Adrenal gland (tissue), 12 donors: ENCODE results near the gene GALT. TPM values are rescaled to one million over a fixed set of nuclear protein-coding genes. Genes with fewer than 3 reads are reported as not detected.

Experiments
- DNase-seq, 7 donors: peaks; one replicate each; pipeline ENCODE4 v3.0.0-alpha.2; 2019 to 2020
- H3K27ac ChIP-seq, 5 donors: fragments of 200-600 bp; sonication (generic) in 4 of 5; 1 replicate in 3 of 5; 2 replicates in 2 of 5; pipeline versions ENCODE4 v1.5.1 to v1.8.0; 2016 to 2020; ENCODE audit warnings: mild to moderate bottlenecking in 1 of 5
- H3K27me3 ChIP-seq: fragments of 200-600 bp; 2 replicates; pipeline ENCODE4 v1.8.0; 2021
- H3K36me3 ChIP-seq, 2 donors: fragments of 200-600 bp; replicated peaks in 1 of 2; 1 replicate in 1 of 2; 2 replicates in 1 of 2; pipeline versions ENCODE4 v1.5.1 to v1.8.0; 2018 to 2022
- H3K4me1 ChIP-seq, 2 donors: fragments of 200-600 bp; replicated peaks in 1 of 2; 1 replicate in 1 of 2; 2 replicates in 1 of 2; pipeline versions ENCODE4 v1.5.1 to v1.8.0; 2018 to 2021
- H3K4me3 ChIP-seq, 4 donors: fragments of 200-600 bp; sonication (generic) in 3 of 4; one replicate each; pipeline ENCODE4 v1.5.1; 2016 to 2018
- H3K9me3 ChIP-seq, 3 donors: fragments of 200-600 bp; sonication (generic) in 1 of 3; replicated peaks in 1 of 3; 1 replicate in 2 of 3; 2 replicates in 1 of 3; pipeline versions ENCODE4 v1.5.1 to v1.8.0; 2016 to 2021
- POLR2A ChIP-seq, 2 donors: fragments of 450-650 bp; IDR thresholded peaks; one replicate each; pipeline ENCODE4 v1.6.1; 2017; ENCODE audit warnings: antibody characterized with exemption in 2 of 2, mild to moderate bottlenecking in 2 of 2, moderate library complexity in 1 of 2
- WGBS, 4 donors: extraction: QIAGEN DNeasy Blood & Tissue Kit in 2 of 4; methylation state at CpG; one replicate each; pipeline versions ENCODE4 v1.1.5 to v1.1.7; 2013 to 2017; 5-methylcytosine and 5-hydroxymethylcytosine counted together
- intact Hi-C, 2 donors: fragments of 100-400 bp; cut with DNase I; formaldehyde crosslinking; loops; one replicate each; pipeline versions ENCODE4 v1.14.1 to v1.15.0; 2022 to 2023
- polyA plus RNA-seq, 3 donors: library from polyadenylated mRNA; stranded (reverse); fragments of 200-250 nt in 2 of 3; fragments of 350-450 nt in 1 of 3; fragmentation: Illumina TruSeq in 1 of 3; extraction: RNeasy Lipid Tissue Mini Kit (QIAGEN cat#74804) in 1 of 3; gene quantifications; one replicate each; pipeline ENCODE4 v1.2.3, GENCODE V29; 2013 to 2014
- total RNA-seq, 9 donors: library from RNA; depleted of rRNA in 4 of 9; stranded (reverse); fragments of >200 nt in 4 of 9; fragments of 120-200 nt in 1 of 9; fragmentation: NEBNext Ultra II Directional in 1 of 9; extraction: Animal tissue kit (Norgen Biotek cat#: 25700) in 1 of 9; gene quantifications; one replicate each; pipeline versions ENCODE4 v1.1.0 to v1.2.4, GENCODE V29; 2013 to 2023
- TF ChIP-seq, protein P1 (sequence below), 6 experiments: fragments of 450-650 bp in 4 of 6; fragments of 200-600 bp in 2 of 6; sonication (generic) in 1 of 6; IDR thresholded peaks; 1 replicate in 5 of 6; 2 replicates in 1 of 6; pipeline versions ENCODE4 v1.5.1 to v1.8.0; 2016 to 2021; ENCODE audit warnings: antibody characterized with exemption in 6 of 6, mild to moderate bottlenecking in 2 of 6, moderate library complexity in 1 of 6
- donor health status: healthy with polysubstance abuse.
- donor health status: Bipolar disorder and iron deficiency.
- donor health status: DM: yes; HTN: yes; CAD: no.
- donor health status: DM: no; HTN: no; CAD: no.
- donor health status: DM: no; HTN: no; CAD: no.
- donor health status: DM: yes; HTN: yes; CAD: no.

Gene GALT
- total and polyA plus RNA-seq, 12 donors: 37.5 to 147 (median 87.6) TPM

DNA sequence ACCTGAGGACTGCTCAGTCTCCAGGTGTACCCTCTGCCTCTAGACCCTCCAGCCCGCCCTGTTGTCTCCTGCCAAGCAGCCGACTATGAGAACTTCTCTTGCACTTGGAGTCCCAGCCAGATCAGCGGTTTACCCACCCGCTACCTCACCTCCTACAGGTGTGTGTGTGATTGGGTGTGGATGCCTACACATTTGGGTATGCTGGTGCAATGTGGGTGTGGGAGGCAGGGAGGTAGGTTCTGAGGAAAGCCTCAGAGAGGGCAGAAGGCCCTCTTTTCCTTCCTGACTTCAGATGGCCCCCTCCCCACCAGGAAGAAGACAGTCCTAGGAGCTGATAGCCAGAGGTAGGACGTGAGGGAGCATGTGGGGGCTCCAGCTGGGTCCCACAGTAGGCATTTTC lies 10.5 kb downstream of the GALT start:
- TF ChIP-seq, protein P1, sequence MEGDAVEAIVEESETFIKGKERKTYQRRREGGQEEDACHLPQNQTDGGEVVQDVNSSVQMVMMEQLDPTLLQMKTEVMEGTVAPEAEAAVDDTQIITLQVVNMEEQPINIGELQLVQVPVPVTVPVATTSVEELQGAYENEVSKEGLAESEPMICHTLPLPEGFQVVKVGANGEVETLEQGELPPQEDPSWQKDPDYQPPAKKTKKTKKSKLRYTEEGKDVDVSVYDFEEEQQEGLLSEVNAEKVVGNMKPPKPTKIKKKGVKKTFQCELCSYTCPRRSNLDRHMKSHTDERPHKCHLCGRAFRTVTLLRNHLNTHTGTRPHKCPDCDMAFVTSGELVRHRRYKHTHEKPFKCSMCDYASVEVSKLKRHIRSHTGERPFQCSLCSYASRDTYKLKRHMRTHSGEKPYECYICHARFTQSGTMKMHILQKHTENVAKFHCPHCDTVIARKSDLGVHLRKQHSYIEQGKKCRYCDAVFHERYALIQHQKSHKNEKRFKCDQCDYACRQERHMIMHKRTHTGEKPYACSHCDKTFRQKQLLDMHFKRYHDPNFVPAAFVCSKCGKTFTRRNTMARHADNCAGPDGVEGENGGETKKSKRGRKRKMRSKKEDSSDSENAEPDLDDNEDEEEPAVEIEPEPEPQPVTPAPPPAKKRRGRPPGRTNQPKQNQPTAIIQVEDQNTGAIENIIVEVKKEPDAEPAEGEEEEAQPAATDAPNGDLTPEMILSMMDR (IDR thresholded peaks at IDR 0.05): no peak
- intact Hi-C loops: loop anchor here in 1 of 2 donors (10.0 kb wide), 1 partner anchor 48 kb away; no protein-coding TSS in a partner anchor
- WGBS, 4 donors: 92 to 100% (median 94%) methylated on average over 3 to 5 of the region's 5 CpGs
- no peak for DNase-seq
- Histone ChIP-seq H3K27ac (no peak overlapping the region), H3K27me3 (no peaks in the 10 kb centered on the region), H3K4me3 (no peak overlapping the region), H3K36me3 (no peaks in the 10 kb centered on the region), H3K9me3 (no peaks in the 10 kb centered on the region), H3K4me1 (peaks cover 15 to 23% of the 10 kb centered on the region in 2 donors)

DNA sequence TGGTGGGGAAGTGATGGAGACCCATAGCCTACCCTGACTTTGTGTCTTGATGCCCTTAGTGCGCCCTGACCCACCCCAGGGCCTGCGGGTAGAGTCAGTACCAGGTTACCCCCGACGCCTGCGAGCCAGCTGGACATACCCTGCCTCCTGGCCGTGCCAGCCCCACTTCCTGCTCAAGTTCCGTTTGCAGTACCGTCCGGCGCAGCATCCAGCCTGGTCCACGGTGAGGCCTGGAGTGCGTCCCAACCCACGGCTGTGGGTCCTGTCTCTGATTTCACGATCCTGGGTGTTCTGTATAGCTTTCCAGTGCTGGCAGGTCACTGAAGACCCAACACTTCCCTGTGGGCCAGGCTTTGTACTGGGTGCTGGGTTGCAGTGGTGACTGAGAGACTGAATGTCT lies 12.0 kb downstream of the GALT start:
- Histone ChIP-seq H3K4me1 (peaks cover 2 to 10% of the 10 kb centered on the region in 2 donors), H3K27me3 (no peaks in the 10 kb centered on the region), H3K9me3 (no peaks in the 10 kb centered on the region), H3K4me3 (no peak overlapping the region), H3K27ac (no peak overlapping the region), H3K36me3 (no peaks in the 10 kb centered on the region)
- no peak for DNase-seq
- intact Hi-C loops: loop anchor here in 1 of 2 donors (10.0 kb wide), 1 partner anchor 46 kb away; no protein-coding TSS in a partner anchor
- WGBS, 4 donors: 88 to 94% (median 91%) methylated on average over 14 of the region's 14 CpGs; no CpG with 5 or more reads in 1 of the 4 donors
- TF ChIP-seq POLR2A (IDR thresholded peaks at IDR 0.05): no peak
- TF ChIP-seq, protein P1 (IDR thresholded peaks at IDR 0.05): no peak

DNA sequence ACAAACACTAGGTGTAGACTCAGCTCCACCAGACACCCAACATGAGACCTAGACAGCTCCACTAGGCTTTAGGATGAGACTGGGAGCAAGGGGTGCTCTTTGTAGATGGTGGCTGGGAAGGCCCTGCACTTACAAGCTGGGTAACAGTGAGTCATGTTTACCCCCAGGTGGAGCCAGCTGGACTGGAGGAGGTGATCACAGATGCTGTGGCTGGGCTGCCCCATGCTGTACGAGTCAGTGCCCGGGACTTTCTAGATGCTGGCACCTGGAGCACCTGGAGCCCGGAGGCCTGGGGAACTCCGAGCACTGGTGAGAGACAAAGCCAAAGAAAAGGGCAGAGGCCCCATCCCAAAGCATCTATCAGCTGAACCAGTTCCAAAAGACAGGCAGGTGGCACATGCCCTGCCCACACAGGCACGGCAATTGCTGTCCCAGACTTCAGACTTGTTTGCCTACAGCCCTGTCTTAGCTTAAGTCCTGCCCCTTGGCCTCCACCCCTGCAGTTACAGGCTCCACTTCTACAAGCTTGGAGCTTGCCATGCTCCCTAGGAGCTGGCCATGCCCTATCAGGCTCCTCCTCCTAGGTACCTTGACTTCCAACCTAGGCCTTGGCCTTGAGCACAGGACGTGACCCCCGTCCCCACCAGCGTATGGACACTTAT lies 13.2 kb downstream of the GALT start:
- Histone ChIP-seq H3K27ac (no peak overlapping the region), H3K27me3 (no peaks in the 10 kb centered on the region), H3K36me3 (no peaks in the 10 kb centered on the region), H3K4me3 (no peak overlapping the region), H3K4me1 (peaks cover 4 to 5% of the 10 kb centered on the region in 2 donors), H3K9me3 (no peaks in the 10 kb centered on the region)
- no peak for DNase-seq
- intact Hi-C loops: loop anchor here in 1 of 2 donors (10.0 kb wide), 1 partner anchor 45 kb away; no protein-coding TSS in a partner anchor
- no peak for TF ChIP-seq POLR2A (IDR thresholded peaks at IDR 0.05)
- TF ChIP-seq, protein P1 (IDR thresholded peaks at IDR 0.05): no peak
- 87 to 95% (median 94%) methylated on average over 4 to 8 of the region's 8 CpGs for WGBS, 4 donors

DNA sequence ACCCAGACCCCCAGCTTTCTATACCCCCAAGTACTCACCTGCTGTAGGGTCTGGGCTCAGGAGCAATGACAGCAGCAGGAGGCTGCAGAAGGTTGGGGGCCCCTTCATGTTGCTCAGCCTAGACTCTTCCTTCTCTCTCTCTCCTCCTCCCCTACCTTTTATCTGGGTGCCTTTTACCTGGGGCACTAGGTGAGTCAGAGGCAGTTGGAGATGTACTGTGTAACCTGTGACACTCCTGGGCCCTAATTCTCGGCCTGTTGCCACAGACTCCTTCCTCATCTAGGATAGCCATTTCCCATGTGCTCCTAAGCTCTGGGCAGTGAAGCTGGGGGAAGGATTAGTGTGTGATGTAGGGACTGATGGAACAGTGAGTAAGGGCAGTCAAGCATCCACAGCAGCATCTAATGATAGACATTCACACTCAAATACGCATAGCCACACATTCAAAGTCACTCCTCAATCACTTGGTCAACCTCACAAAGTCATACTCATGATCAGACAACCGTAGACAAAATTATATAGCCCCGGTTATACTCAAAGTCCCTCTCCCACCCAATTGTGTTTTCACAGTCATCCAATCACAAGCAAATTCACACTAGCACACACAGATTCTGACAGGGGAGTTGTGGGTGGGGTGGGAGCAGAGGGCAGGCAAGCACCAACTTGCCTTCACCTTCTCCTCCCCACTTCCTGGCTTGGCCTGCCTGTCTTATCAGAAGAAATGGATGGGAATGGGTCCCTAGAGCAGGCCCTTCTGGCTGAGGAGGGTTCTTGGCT lies 16.2 kb downstream of the GALT start, which contains the start of gene CCL27:
TSS of gene CCL27 (minus strand) at position 132 of the 777 bp plus-strand sequence. CDS start at position 108, 24 bp downstream.
- Histone ChIP-seq H3K27me3 (no peaks in the 10 kb centered on the region), H3K9me3 (no peaks in the 10 kb centered on the region), H3K4me3 (no peak within 1 kb of the TSS), H3K27ac (no peak within 1 kb of the TSS), H3K4me1 (peaks cover 7 to 17% of the 10 kb centered on the region in 2 donors), H3K36me3 (no peaks in the 10 kb centered on the region)
- no peak for DNase-seq
- 83 to 98% (median 89%) methylated on average over 4 of the region's 4 CpGs for WGBS, 4 donors
- no peak for TF ChIP-seq POLR2A (IDR thresholded peaks at IDR 0.05)
- TF ChIP-seq, protein P1 (IDR thresholded peaks at IDR 0.05): no peak
- intact Hi-C loops: no loop called here
